ENCODE results near the gene CCDC7.
"Not testable (repeated sequence)": the region's sequence is repeated elsewhere in the genome, so short reads cannot be mapped to it uniquely, and the experiment has no call there.

Gene CCDC7

DNA sequence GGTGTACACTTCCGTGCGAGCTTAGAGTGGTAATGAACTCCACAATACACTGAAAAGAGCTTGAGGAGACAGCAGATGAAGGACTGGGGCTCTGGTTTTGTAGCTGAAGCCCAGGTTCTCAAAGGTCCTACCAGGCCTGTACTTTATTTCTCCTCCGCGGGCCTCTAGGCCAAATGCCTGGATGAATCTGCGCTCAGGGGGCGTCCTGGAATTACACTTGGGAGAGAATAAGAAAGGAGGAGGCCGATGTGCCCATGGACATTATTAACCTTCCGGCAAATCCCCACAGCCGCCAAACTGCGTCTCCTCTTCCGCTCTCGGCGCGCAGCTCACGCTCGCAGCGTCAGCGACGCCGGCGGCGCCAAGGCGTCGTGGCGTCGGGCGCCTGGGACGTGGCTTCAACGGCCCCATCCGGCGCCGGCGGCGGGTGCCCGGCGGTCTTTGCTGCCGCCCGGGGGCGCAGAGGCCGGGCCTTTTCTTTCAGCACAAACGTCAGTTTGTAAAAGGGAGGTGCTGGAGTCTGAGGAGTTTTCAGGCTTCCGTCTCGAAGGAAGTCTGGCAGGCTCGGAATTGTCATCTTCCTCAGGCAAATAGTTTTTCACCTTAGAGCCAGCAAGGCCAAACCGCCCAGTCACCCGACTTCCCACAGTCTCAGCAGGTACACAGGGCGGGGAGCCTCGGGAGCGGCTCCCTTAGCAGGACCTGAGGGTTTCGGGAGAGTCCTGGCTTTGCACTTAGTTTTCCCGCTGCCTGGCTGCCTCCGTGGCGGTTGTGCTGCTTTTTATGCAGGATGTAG, at the start of gene CCDC7:
CCDC7 (plus strand) TSS at position 401 of the 796 bp plus-strand sequence. CDS start 5,503 bp downstream, outside the sequence.
- peak; percentile 79 for DNase-seq

DNA sequence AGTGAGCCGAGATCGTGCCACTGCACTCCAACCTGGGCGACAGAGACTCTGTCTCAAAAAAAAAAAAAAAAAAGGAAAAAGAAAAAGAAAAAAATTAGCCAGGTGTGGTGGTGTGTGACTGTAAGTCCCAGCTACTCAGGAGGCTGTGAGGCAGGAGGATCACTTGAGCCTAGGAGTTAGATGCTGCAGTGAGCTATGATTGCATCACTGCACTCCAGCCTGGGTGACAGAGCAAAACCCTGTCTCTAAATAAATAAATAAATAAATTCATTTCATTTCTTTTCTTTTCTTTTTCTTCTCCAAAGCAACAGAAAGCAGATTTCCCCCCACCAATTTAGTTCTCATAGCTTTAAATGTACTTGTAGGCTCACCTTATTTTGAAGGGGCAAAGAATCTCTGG, 48.8 kb upstream of the CCDC7 start:
- DNase-seq, result not testable (repeated sequence)

DNA sequence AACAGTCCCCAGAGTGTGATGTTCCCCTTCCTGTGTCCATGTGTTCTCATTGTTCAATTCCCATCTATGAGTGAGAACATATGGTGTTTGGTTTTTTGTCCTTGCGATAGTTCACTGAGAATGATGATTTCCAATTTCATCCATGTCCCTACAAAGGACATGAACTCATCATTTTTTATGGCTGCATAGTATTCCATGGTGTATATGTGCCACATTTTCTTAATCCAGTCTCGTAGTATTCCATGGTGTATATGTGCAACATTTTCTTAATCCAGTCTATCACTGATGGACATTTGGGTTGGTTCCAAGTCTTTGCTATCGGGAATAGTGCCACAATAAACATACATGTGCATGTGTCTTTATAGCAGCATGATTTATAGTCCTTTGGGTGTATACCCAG, 46.2 kb upstream of the CCDC7 start:
- not testable (repeated sequence) for DNase-seq

DNA sequence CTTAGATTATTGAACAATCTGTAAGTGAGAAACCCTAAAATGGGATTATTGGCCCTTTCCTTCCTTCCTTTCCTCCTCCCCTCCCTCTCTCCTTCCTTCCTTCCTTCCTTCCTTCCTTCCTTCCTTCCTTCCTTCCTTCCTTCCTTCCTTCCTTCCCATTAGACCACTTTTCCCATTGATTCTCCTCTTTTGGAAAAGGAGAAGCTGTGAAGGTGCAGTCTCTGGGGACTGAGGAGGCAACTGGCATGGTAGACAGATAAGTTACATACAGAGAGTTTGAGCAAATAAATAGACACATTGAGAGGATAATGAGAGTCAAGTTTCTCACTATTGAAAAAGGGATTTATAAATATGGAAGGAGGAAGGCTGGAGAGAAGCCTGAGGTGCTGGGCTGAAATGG, 45.0 kb upstream of the CCDC7 start:
- no peak for DNase-seq

DNA sequence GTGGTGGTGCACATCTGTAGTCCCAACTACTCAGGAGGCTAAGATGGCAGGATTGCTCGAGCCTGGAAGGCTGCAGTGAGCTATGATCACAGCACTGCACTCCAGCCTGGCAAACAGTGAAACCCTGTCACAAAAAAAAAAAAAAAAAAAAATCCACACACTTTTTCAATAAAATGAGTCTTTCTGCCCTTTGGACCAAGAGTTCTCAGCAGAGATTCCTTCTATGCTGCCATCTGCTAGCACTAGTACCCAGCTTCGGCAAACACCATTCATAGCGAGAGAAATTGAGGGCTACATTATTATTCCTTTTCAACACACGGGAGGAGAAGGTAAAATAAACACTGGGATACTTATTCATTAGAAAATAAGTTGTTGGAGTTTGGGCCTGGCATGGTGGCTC, 43.4 kb upstream of the CCDC7 start:
- no peak for DNase-seq

DNA sequence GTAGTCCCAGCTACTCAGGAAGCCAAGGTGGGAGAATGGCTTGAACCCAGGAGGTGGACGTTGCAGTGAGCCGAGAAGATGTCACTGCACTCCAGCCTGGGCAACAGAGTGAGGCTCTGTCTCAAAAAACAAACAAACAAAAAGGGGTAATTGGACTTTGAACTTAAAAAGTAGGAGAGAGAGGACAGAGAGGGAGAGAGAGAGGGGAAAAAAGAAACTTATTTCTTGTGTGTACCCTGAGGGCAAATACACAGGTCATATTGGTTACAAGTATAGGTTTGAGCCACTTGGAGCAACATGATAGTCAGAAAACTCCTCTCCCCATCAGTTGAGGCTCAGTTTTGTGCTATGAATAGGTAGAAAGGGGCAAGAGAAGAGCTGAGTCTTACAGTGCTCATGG, 42.8 kb upstream of the CCDC7 start:
- DNase-seq, result no peak

DNA sequence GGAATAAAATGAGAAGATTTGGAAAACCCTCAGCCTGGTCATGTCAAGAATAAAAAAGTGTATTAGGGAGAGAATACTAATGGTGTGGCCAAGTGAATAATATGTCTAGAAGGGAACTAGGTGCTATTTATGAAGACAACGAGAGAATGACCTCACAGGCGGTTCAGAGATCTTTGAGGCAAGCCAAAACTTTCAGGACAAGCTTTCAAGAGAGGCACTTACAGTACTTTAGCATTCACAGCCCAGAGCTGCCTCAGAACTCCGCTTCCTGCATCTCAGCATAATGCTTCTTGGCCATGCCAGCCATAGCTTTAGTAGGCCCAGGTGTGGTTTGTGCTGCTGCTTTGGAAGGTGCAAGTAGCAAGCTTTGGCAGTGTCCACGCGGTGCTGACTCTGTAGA, 37.2 kb upstream of the CCDC7 start:
- DNase-seq, result no peak

DNA sequence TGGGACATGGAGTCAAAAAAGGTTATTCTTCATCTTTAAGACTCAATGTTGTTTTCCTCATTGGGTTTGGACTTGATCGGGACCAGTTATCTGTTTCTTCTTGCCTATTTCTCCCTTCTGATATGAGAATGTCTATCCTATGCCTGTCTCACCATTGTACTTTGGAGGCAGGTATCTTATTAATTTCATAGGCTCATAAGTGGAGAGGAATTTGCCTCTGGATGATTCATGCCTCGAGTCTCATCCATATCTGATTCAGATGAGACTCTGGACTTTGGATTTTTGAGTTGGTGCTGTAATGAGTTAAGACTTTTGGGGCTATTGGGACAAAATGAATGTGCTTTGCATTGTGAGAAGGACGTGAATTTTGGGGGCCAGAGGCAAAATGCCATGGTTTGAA, 36.2 kb upstream of the CCDC7 start:
- DNase-seq, result no peak

DNA sequence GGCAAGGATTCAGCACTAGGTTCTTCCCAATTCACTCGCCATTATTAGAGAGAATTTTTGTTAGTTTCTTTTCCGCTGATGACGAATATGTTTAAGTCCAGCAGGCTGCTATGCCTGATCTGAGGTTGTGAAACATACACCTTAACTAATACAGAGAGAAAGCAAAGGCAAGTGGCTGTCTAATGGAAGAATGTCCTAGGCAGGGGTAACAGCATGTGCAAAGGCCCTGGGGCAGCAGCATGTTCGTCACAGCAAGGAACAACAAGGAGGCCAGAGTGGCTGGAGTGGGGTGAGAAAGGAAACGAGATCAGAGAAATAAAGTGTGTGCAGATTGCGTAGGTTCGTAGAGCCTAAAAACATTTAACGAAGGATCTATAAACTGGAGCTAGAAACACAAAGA, 35.4 kb upstream of the CCDC7 start:
- DNase-seq, result no peak

DNA sequence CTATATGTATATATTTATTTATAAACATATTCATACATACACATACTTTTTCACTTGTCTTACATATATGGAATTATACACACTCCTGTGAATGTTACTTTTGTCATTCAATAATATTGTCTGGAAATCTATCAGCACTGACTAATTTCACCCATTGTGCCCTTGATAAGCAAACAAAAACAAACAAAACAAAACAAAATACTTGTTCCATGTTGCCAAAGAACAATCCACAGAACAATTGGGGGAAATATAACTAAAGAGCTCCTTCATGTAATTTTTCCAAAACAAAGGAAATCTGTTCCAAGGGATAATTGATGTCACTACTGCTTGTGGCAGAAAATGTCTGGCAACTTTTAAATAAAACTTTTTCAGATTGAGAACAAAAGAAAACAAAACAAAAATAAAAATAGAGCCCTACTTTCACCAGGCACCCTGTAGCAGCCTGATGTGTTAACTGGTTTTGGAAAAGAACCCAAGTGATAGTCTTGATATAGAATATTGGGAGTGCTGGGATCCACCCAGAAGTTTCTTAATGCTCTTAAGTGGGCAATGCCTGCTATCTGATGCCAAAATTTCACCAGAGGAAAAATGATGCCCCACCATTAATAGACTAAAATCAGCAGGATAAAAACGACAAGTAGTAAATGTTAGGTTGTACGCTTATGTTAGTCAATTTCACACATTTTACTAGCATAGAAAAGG, 34.0 kb upstream of the CCDC7 start:
- no peak for DNase-seq

DNA sequence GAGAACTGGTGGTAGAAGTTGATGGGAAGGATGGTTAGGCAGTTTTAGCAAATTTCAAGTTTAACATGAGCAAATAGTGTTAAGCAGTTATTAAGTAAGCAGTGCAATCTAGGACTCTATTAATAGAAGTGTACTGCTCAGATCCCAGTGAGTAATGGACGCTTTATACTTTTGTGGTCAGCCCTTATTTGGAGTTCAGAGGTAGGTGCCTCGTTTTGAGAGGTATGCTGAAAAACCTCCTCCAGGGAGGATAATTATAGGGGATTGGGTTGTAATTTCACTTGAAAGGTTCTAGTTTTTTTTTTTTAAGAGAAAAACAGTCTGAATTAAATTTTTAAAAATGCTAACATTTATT, 33.5 kb upstream of the CCDC7 start:
- DNase-seq, result no peak

DNA sequence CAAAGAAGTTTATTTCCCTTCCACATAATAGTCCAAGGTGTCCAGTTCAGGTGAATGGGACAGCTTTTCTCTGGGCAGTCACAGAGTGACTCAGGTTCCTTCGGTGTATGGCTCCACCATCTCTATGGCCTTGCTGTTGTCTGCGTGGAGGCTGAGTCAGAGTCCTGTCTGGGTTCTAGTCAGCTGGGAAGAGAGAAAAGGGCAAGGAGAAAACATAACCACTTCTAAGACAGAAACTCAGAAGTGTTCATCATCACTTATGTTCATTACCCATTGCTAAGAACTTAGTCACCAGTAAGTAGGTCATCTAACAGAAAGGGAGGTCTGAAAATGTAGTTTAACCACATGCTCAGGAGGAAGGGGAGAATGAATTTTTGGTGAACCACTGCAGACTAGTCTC, 32.4 kb upstream of the CCDC7 start:
- DNase-seq, result no peak

DNA sequence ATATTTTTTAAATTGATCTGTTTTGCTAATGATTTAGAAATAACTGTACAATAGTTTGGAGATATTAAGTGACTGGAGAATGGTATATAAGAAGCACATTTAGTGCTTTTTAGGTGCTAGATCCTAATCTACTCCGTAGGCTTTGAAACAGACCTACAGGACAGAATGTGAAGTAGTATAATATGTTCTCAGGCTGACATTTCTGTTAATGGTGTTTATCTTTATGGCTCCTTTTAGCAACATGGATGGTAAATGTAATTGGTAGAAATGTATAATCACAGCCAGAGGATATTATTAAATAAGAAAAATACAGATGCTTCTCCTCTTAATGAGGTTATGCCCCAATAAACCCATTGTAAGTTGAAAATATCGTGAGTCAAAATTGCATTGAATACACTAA, 30.6 kb upstream of the CCDC7 start:
- DNase-seq, result no peak

DNA sequence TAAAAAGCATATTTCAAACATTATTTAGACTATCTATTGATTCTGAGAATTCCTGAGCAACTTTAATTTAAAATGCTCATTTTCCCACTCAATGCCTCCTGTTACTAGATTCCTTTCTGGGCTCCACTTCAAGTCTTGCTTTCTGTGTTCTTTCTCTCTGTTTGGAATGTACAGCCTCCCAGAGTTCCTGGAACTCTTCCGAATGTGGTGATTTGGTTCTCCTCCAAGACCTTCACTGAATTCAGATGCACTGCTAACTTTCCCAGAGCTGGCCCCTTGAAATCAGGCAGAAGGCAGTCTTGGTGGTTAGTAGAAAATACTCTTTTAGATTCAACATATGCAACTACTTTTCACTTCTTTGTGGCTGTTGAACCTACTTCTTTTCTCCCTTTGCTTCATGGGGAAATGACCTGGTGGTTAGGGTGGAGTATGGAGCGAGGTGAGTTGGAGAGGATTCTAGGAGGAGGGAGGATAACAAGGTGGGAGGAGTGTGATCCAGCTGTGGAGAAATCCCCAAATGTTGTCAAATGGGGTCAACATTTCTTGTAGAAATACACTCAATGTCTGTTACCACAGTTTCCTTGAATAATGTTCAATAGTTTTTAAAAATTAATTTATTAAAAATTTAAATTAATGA, 27.9 kb upstream of the CCDC7 start:
- DNase-seq, result no peak

DNA sequence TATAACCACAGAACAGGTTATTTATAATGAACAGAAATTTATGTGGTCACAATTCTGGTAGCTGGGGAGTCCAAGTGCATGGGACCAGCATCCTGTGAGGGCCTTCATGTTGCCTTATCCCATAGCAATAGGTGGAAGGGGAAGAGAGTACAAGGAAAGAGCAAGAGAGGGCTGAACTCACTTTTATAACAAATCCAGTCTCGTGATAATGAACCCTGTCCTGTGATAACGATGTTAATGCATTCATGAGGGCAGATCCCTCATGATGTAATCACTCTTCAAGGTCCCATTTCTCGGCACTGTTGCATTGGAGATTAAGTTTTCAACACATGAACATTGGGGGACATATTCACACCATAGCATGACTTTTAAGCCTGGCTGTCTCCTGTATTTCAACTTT, 27.4 kb upstream of the CCDC7 start:
- no peak for DNase-seq

DNA sequence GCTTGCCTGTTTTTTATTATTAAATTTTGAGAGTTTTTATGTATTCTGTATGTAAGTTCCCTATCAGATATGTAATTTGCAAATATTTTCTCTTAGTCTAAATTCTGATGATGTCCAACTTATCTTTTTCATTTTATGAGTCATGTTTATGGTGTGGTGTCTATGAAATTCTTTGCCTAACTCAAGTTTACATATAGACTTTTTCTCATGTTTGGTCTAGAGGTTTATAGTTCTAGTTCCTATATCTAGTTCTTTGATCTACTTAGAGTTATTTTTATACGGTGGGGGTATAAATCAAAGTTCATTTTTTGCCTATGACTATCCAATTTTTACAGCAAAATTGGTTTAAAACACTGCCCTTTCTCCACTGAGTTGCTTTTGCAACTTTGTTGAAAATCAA, 26.3 kb upstream of the CCDC7 start:
- no peak for DNase-seq

DNA sequence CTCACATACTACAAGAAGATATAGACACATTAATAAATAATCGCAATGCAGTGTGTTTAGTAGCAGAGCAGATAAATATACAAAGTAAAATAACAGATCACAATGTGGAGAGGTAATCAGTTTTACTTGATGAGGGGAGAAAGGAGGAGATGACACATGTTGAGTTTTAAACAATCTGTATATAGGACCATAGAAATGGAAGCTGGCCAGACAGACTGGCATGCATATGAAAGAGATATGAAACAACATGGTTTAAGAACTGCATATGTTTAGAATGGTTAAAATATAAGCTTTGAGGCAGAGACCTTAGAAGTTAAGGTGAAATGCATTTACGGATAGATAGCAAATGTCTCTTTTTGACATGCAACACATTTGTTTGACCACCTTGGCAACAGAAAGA, 19.8 kb upstream of the CCDC7 start:
- no peak for DNase-seq

DNA sequence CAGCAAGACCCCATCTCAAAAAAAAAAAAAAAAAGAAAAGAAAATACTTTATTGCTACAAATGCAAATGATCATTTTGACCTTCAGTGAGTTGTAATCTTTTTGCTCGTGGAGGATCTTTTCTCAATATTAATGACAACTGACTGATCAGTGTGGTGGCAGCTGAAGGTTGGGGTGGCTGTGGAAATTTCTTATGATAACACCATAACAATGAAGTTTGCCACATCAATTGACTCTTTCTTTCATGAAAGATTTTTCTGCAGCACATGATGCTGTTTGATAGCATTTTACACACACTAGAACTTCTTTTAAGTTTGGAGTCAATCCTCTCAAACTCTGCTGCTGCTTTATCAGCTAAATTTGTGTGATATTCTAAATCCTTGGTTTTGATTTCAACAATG, 12.4 kb upstream of the CCDC7 start:
- no peak for DNase-seq

DNA sequence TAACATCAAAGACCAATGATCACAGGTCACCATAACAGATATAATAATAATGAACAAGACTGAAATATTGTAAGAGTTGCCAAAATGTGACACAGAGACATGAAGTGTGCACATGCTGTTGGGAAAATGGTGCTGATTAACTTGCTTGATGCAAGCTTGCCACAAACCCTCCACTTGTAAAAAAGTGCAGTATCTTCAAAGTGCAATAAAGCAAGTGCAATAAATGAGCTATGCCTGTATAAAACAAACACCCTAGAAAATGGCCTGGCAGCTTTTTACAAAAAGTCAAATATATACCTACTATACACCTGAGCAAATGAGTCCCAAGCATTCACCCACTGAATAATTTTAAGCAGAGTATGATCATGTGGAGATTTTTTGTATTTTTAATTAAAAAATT, 9.7 kb upstream of the CCDC7 start:
- DNase-seq, result no peak

DNA sequence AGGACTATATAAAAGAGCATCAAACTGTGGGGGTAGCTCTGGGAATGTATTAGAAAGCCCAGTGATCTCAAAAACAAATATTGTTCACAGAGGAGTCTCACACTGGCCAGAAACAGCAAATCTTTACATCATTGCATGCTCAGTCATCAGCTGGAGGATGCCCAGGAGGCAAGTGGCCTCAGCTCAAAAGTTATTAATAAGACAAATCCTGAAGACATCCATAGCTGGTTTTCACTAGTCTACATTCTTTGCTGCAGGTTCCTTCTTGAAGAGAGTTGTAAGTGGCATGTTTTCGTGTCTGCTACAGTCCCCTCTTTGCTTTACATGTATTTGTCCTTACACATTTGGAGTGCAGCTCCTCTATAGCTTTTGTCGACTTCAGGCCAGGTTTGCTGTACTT, 8.6 kb upstream of the CCDC7 start:
- no peak for DNase-seq

DNA sequence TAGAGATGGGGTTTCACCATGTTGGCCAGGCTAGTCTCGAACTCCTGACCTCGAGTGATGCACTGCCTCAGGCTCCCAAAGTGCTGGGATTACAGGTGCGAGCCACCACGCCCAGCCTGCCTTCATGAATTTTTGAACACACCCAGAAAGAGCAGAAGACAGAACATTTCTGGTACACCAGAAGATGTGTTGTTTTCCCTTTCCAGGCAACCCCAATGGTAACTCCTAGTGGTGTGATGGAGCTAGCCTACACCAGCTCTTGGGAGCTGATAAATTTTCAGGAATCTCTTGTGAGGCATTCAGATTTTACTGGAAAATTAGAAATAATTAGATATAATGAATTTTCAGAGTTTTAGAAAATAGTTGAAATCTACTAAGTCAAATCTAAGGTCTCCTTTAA, 904 bp upstream of the CCDC7 start:
- no peak for DNase-seq

DNA sequence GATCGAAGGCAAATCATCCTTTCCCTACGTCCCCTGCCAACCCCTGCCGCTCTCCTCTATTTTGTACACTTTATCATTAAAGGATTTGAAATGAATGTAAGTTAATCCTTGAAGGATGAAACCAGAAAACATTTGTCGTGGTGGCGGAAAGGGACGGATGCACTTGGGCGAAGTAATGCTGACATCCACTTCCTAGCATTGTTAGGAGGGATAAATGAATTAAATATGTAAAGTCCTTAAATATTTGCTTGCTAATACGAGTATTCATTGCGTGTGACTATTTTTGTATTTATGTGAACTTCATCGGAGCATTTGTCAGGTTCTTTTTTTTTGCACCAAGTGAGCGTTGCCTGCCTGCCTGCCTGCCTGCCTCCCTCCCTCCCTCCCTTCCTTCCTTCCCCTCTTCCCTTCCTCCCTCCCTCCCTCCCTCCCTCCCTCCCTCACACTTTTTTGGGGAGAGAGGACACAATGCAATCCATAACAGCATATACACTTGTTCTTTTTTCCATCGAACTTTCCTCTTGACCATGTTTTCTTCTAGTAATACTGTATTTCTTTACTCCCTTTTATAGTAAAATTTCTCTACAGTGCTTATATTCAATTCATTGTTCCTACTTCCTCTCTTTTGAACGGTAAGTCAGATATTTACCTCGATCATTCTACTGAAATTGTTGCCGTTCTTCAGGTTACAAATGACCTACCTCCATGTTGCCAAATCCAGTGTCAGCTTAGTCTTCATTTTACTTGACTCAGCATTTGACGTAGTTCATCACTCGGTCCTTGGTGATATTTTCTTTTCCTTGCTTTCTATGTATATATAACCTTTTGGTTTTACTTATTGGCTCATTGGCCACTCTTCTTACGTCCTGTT, 831 bp downstream of the CCDC7 start:
- DNase-seq, result no peak

DNA sequence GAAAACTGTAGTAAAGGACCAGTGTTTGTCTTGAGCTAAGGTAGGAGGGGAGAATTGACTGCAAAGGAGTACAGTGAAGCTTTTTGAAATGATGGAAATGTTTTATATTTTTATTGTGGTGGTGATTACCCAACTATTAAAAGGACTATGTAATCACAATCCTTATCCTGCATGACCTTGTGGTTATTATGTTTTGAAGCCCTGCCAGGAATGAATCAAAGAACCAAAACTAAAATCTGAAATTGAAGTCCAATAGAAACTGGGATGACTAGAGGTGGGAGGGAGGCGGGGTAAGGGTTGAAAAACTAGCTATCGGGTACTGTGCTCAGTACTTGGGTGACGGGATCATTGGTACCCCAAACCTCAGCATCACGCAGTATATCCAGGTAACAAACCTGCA, 8.2 kb downstream of the CCDC7 start:
- no peak for DNase-seq
